ENCODE results near the gene SYT15.

The SYT15 gene

DNA sequence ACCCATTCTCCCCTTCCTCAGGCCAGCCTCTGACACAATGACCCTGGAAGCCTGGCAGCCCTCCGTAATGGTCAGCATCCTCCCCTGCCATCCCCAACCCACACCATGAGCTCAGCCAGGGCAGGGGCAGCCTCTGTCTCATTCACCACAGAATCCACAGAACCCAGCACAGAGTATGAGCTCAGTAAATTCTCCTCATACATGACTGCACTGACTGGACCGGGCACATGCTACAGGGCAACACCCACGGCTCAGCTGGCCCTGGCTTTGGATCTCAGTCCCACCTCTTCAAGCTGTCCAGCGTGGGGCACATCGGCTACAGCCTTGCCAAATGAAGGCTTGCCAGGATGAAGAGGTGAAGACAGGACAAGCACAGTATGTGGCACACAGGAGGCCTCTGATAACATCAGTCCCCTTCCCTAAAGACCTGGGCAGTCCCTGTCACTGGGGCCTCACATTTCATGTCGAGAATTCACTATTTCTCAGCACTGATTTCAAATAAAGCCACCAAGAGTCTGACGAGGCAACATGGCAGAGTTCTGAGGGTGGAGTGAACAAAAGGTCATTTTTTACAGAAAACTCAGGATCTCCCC lies 30.3 kb upstream of the SYT15 start:
- TF ChIP-seq REST (IDR thresholded peaks at IDR 0.05; ENCODE audit: insufficient replicate concordance, low read depth) = no peak
- no peak for TF ChIP-seq SPI1 (IDR thresholded peaks at IDR 0.05; ENCODE audit: borderline replicate concordance, low read depth)
- TF ChIP-seq, protein P1, sequence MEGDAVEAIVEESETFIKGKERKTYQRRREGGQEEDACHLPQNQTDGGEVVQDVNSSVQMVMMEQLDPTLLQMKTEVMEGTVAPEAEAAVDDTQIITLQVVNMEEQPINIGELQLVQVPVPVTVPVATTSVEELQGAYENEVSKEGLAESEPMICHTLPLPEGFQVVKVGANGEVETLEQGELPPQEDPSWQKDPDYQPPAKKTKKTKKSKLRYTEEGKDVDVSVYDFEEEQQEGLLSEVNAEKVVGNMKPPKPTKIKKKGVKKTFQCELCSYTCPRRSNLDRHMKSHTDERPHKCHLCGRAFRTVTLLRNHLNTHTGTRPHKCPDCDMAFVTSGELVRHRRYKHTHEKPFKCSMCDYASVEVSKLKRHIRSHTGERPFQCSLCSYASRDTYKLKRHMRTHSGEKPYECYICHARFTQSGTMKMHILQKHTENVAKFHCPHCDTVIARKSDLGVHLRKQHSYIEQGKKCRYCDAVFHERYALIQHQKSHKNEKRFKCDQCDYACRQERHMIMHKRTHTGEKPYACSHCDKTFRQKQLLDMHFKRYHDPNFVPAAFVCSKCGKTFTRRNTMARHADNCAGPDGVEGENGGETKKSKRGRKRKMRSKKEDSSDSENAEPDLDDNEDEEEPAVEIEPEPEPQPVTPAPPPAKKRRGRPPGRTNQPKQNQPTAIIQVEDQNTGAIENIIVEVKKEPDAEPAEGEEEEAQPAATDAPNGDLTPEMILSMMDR (IDR thresholded peaks at IDR 0.05; ENCODE audit: insufficient read depth, low read length) = no peak
- no peak for TF ChIP-seq POLR2AphosphoS5 (IDR thresholded peaks at IDR 0.05; ENCODE audit: low read depth)
- TF ChIP-seq GABPA (IDR thresholded peaks at IDR 0.05; ENCODE audit: low read depth) = no peak
- no peak overlapping the region for H3K4me3 ChIP-seq (replicated peaks; ENCODE audit: insufficient read depth, low read length)
- no peak overlapping the region for H3K27ac ChIP-seq (replicated peaks)
- no peak for DNase-seq (ENCODE audit: low read depth in 1 of 2, low spot score in 1 of 2)
- peaks cover 10% of the 10 kb centered on the region for H3K27me3 ChIP-seq (ENCODE audit: insufficient read depth, poor library complexity, severe bottlenecking)

DNA sequence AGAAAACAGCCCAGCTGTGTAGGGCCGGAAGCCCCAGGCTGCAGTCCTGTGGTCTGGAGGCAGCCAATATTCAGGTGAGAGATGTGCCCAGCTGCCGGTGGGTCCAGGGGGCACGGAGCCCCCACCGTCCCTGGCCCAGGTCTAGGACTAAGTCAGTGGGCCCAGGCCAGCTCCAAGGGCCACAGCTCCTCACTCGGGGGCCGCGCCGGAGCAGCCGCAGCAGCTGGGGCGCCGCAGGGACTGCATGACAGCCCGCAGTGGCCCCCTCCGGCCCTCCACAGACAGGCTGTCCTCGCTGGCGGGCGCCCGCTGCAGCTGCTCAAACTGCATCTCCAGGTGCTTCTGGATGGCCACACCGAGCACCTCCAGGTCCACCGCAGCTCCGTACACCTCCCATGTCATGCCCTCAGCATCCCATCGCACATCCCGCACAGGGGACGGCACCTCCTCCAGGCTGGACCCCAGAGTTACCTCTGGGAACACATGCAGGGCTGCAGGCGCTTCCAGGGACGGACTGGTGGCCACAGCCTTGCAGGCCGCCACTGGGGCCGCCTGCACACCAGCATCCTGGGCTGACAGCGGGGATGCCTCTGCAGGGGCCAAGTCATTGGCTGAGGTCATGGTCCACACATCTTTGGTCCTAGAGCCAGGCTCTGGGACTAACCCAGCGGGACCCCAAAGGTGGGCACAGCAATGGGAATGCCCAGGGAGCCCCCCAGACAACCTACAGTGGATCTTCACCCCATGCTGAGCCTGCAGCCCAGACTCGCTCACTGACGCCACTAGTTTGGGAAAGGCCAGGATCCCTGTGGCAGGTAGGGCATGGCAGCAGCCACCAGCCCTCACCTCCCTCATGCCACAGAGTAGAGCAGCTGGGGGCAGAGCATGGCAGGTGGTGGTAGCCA lies 29.5 kb upstream of the SYT15 start:
- DNase-seq (ENCODE audit: low read depth in 1 of 2, low spot score in 1 of 2) = no peak
- TF ChIP-seq, protein P1 (IDR thresholded peaks at IDR 0.05; ENCODE audit: insufficient read depth, low read length) = no peak
- TF ChIP-seq SPI1 (IDR thresholded peaks at IDR 0.05; ENCODE audit: borderline replicate concordance, low read depth) (no peak), GABPA (IDR thresholded peaks at IDR 0.05; ENCODE audit: low read depth) (no peak), POLR2AphosphoS5 (IDR thresholded peaks at IDR 0.05; ENCODE audit: low read depth) (no peak), REST (IDR thresholded peaks at IDR 0.05; ENCODE audit: insufficient replicate concordance, low read depth) (no peak)
- no peak overlapping the region for H3K27ac ChIP-seq (replicated peaks)

DNA sequence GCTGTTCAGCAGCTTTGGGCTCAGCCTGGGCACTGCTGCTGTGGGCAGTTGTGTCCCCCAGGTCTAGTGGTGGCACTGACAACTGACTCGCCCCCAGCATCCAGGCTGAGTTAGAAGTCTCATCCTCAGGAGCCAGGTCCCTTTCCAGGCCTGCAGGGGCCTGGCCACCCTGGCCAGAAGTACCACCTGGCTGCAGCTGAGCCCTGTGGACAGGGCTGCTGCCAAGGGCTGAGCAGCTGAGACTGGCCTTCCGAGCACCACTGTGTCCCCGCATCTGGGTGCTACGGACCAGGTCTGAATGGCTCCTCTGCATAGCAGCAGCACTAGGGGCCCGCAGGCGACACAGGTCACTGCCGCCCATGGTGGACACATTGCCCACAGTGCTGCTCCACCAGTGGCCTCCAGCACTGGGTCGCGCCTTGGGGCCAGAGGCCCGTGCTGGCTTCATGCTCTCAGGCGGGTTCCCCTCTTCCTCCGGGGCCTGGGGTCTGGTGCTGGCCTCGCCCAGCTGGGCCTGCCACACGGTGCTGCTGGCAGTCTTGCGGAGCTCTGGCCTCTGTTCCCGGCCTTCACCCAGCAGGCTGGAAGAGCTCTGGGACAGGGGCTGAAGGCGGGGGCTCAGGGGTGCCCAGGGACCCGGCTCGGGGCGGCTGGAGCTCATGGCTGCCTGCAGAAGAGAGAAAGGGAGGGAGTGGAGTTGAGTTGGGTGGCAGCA lies 28.7 kb upstream of the SYT15 start:
- no peak for DNase-seq (ENCODE audit: low read depth in 1 of 2, low spot score in 1 of 2)
- Histone ChIP-seq H3K27me3 (ENCODE audit: insufficient read depth, poor library complexity, severe bottlenecking) (peaks cover 25% of the 10 kb centered on the region), H3K27ac (replicated peaks) (no peak overlapping the region), H3K4me3 (replicated peaks; ENCODE audit: insufficient read depth, low read length) (no peak overlapping the region)
- TF ChIP-seq, protein P1 (IDR thresholded peaks at IDR 0.05; ENCODE audit: insufficient read depth, low read length) = no peak
- TF ChIP-seq POLR2AphosphoS5 (IDR thresholded peaks at IDR 0.05; ENCODE audit: low read depth) (no peak), SPI1 (IDR thresholded peaks at IDR 0.05; ENCODE audit: borderline replicate concordance, low read depth) (no peak), GABPA (IDR thresholded peaks at IDR 0.05; ENCODE audit: low read depth) (no peak), REST (IDR thresholded peaks at IDR 0.05; ENCODE audit: insufficient replicate concordance, low read depth) (no peak)

More for the DNA sequence above, 29.5 kb upstream of the SYT15 start:
- Histone ChIP-seq H3K4me3 (replicated peaks; ENCODE audit: insufficient read depth, low read length) (no peak overlapping the region), H3K27me3 (ENCODE audit: insufficient read depth, poor library complexity, severe bottlenecking) (peaks cover 17% of the 10 kb centered on the region)

All from HL-60 (cell line).